DMS79 treated with DMSO at 0.1 percent for 48 hours (cell line): ENCODE data around the gene VRK1.
A peak's percentile ranks its signal among the peaks of the same experiment; 100 is the strongest.
"Not testable (repeated sequence)": the region's sequence is repeated elsewhere in the genome, so short reads cannot be mapped to it uniquely, and the experiment has no call there.

Experiments
- DNase-seq: peaks from one replicate; lab custom pipeline; 2025; lab: John Stamatoyannopoulos, UW

Gene VRK1, protein sequence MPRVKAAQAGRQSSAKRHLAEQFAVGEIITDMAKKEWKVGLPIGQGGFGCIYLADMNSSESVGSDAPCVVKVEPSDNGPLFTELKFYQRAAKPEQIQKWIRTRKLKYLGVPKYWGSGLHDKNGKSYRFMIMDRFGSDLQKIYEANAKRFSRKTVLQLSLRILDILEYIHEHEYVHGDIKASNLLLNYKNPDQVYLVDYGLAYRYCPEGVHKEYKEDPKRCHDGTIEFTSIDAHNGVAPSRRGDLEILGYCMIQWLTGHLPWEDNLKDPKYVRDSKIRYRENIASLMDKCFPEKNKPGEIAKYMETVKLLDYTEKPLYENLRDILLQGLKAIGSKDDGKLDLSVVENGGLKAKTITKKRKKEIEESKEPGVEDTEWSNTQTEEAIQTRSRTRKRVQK

GRCh38 chr14:96796851-96797581 lies at the start of gene VRK1:
Gene VRK1 (plus strand): TSS chr14:96797382. CDS start chr14:96833472, 36,090 bp downstream.
- DNase-seq, result peak; percentile 97

GRCh38 chr14:96747608-96748007 lies 49.6 kb upstream of the VRK1 start:
- DNase-seq, result no peak

DNA sequence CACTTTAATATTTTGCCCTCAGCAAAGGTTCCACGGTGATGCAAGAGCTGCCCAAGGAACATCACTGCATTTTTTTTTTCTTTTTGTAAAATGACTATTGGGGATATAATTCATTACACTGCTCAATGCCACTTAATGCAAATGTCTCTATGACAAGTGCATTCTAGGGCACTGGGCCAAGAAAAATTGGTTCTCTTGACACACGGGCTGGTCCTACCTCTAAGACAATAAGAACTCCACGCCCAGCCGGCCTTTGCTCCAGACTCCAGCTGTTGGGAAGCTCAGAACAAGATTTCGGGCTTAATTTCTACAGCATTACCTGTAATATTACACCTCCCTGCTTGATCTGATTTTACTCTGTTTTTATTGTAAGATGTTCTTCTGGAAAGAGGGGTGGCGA lies 48.8 kb upstream of the VRK1 start:
- peak; percentile 86 for DNase-seq

GRCh38 chr14:96751505-96751904 lies 45.7 kb upstream of the VRK1 start:
- DNase-seq, result no peak

DNA sequence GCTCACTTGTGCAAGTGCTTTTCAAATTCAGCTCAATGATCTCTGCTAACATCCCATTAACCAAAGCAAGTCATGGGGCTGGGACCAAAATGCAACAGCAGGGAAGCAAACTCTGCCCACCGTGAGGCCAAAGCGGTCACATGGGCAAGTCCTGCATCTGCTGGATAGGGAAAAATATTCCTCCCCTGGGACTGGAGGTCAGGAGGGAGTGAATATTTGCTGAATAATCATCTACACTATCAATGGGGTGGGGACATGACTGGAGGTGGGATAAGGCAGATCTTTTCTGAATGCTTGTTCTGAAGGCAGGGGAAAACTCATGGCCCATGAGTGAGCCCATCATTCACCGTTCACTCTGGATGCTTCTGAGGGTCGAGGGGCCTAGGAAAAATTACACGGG lies 45.1 kb upstream of the VRK1 start:
- no peak for DNase-seq

DNA sequence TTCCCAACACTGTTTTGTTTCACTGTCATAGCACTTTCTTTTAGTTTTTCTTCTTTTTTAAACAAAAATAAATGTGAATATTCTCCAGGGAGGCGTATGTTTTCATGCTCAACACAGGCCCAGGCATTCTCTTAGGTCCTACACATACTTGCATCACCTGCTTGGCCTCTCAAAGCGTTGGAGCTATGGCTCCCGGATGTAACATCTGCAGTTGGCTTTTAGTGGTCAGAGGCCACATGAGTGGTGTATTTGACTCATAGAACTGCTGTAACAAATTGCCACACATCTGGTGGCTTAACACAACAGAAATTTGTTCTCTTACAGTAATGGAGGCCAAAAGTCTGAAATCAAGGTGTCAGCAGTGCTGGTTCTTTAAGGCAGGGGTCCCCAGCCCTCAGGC lies 44.6 kb upstream of the VRK1 start:
- DNase-seq, result no peak

GRCh38 chr14:96754162-96754844 lies 42.9 kb upstream of the VRK1 start:
- no peak for DNase-seq

- no peak for DNase-seq
Observed at GRCh38 chr14:96754845-96755184, 42.4 kb upstream of the VRK1 start.

- no peak for DNase-seq
Observed at GRCh38 chr14:96756745-96757144, 40.4 kb upstream of the VRK1 start.

DNA sequence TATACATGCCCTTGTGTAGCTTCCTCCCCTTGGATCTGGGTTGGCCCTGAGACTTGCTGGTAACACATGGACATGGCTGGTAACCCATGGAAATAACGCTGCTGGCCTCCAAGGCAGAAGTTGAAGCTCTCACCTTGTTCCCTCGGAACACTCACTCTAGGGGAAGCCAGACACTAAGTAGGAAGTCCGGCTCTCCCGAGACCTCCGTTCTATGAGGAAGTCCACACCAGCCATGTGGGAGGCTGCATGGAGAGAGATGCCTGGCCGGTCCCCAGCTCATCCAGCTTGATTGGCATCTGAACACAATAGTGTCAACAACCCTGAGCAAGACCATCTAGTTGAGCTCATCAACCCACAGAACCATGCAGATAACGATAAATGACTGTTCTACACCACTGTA lies 39.7 kb upstream of the VRK1 start:
- DNase-seq, result no peak

- DNase-seq, result no peak
Observed at GRCh38 chr14:96761066-96761465, 36.1 kb upstream of the VRK1 start.

GRCh38 chr14:96762650-96763049 lies 34.5 kb upstream of the VRK1 start:
- DNase-seq, result no peak

GRCh38 chr14:96764012-96764411 lies 33.2 kb upstream of the VRK1 start:
- DNase-seq, result no peak

DNA sequence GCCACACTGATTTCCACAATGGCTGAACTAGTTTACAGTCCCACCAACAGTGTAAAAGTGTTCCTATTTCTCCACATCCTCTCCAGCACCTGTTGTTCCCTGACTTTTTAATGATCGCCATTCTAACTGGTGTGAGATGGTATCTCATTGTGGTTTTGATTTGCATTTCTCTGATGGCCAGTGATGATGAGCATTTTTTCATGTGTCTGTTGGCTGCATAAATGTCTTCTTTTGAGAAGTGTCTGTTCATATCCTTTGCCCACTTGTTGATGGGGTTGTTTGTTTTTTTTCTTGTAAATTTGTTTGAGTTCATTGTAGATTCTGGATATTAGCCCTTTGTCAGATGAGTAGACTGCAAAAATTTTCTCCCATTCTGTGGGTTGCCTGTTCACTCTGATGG lies 32.0 kb upstream of the VRK1 start:
- not testable (repeated sequence) for DNase-seq

GRCh38 chr14:96772929-96773328 lies 24.3 kb upstream of the VRK1 start:
- DNase-seq, result no peak

GRCh38 chr14:96776791-96777190 lies 20.4 kb upstream of the VRK1 start:
- no peak for DNase-seq

- no peak for DNase-seq
Observed at GRCh38 chr14:96780500-96780899, 16.7 kb upstream of the VRK1 start.

- no peak for DNase-seq
Observed at GRCh38 chr14:96781371-96781770, 15.8 kb upstream of the VRK1 start.

- DNase-seq, result no peak
Observed at GRCh38 chr14:96782436-96782835, 14.7 kb upstream of the VRK1 start.

DNA sequence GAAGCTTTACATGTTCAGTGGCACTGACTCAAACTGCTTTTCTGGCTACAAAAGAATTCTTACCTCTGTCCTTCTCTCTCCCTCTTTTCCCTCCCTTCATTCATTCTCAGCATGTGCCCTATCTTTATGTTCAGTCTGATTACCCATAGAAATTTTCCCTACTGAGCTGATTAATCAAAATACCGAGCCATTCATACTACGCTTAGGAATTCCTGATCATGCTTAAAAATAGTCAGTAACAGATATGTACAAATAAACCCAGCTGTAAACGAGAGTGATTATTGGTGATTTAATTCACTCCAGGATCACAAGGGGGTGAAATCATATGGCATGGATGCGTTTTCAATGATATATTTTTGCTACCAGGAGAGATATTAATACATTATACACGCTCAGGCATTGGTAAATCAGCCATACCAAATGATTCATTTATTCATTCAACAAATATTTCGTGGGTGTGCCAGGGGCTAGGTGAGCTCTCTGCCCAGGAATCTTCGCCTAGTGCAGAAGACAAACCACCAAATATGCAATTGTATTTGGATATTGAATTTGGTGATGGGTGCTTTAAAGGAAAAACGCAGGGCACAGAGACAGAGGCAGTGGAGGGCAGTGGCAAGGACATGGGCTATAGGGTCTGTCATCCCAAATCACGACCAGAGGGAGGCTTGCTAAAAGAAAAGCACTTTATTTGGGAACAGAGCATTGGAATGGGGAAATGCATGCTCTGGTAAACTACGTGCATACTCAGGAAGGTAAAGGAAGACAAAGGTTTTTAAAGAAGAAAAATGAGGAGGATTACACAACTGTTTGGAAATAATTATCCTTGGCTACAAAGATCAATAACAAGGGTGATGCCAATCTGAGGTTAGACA lies 13.9 kb upstream of the VRK1 start:
- no peak for DNase-seq

GRCh38 chr14:96783915-96784224 lies 13.3 kb upstream of the VRK1 start:
- DNase-seq, result no peak

- DNase-seq, result no peak
Observed at GRCh38 chr14:96790186-96790585, 7.0 kb upstream of the VRK1 start.
